GM18868 (cell line): ENCODE measurements around the gene SPDYE2.
"Not testable (repeated sequence)": the region's sequence is repeated elsewhere in the genome, so short reads cannot be mapped to it uniquely, and the experiment has no call there.

Experiments used
- ATAC-seq: cut with Tn5 transposase; IDR thresholded peaks from one replicate; pipeline ENCODE4 v1.9.1; 2021; ENCODE audit warnings: mild to moderate bottlenecking, moderate library complexity; ENCODE audit not compliant: unreplicated experiment

SPDYE2 gene

GRCh38 chr7:102550808-102551422 lies at the start of gene SPDYE2:
SPDYE2 (plus strand) TSS chr7:102551226; CDS start chr7:102553256, 2,030 bp downstream.
- ATAC-seq, result not testable (repeated sequence)

- ATAC-seq, result not testable (repeated sequence)
Observed at GRCh38 chr7:102503141-102503540, 47.9 kb upstream of the SPDYE2 start.

- not testable (repeated sequence) for ATAC-seq
Observed at GRCh38 chr7:102505298-102506185, 45.5 kb upstream of the SPDYE2 start.

- ATAC-seq, result not testable (repeated sequence)
Observed at GRCh38 chr7:102507410-102508088, 43.5 kb upstream of the SPDYE2 start.

- ATAC-seq, result not testable (repeated sequence)
Observed at GRCh38 chr7:102510575-102510974, 40.5 kb upstream of the SPDYE2 start.

- peak; percentile 46 for ATAC-seq
Observed at GRCh38 chr7:102511860-102512522, 39.0 kb upstream of the SPDYE2 start.

- ATAC-seq, result not testable (repeated sequence)
Observed at GRCh38 chr7:102512642-102513221, 38.3 kb upstream of the SPDYE2 start.

- ATAC-seq, result peak; percentile 53
Observed at GRCh38 chr7:102514881-102515721, 35.9 kb upstream of the SPDYE2 start.

GRCh38 chr7:102515889-102516288 lies 35.1 kb upstream of the SPDYE2 start:
- ATAC-seq, result not testable (repeated sequence)

- ATAC-seq, result not testable (repeated sequence)
Observed at GRCh38 chr7:102516951-102517350, 34.1 kb upstream of the SPDYE2 start.

GRCh38 chr7:102517550-102518147 lies 33.4 kb upstream of the SPDYE2 start, which contains the start of gene RASA4B:
RASA4B (minus strand) TSS chr7:102517777; CDS start chr7:102517710, 67 bp downstream.
- ATAC-seq, result peak; percentile 76

- ATAC-seq, result not testable (repeated sequence)
Observed at GRCh38 chr7:102520797-102521196, 30.2 kb upstream of the SPDYE2 start.

- not testable (repeated sequence) for ATAC-seq
Observed at GRCh38 chr7:102524803-102525202, 26.2 kb upstream of the SPDYE2 start.

GRCh38 chr7:102527182-102527581 lies 23.8 kb upstream of the SPDYE2 start:
- not testable (repeated sequence) for ATAC-seq

GRCh38 chr7:102527822-102528793 lies 22.9 kb upstream of the SPDYE2 start:
- not testable (repeated sequence) for ATAC-seq

- ATAC-seq, result not testable (repeated sequence)
Observed at GRCh38 chr7:102531583-102531982, 19.4 kb upstream of the SPDYE2 start.

- not testable (repeated sequence) for ATAC-seq
Observed at GRCh38 chr7:102532127-102532526, 18.9 kb upstream of the SPDYE2 start.
